CD4-positive, alpha-beta T cell treated with Interferon alpha-2 for 1 hour (primary cell): ENCODE data around the gene OR8D1.

Source experiments
- DNase-seq, 2 donors: peaks; one replicate each; pipeline ENCODE4 v3.0.0-alpha.2; 2020 to 2022

The OR8D1 gene

DNA sequence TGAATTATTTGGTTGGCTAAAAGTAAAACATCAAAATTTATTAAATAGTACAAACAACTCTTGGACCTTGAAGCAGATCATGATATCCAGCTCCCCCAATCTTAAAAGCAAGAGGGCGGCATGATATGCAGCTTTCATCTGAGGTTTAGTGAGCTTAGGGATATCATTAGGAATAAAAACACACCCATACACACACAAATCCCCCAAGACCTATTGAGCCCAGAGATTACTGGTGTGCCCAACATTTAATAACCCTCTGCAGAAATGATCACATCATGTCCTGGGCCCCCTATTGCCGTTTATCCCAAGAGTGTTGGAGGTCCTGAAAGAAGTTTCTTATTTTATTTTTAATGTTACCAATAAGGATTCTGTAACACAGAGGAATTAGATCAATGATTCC lies at the start of gene OR8D1:
TSS of gene OR8D1 (minus strand) at position 101 of the 400 bp plus-strand sequence. CDS start 3,183 bp downstream, outside the sequence.
- no peak for DNase-seq

DNA sequence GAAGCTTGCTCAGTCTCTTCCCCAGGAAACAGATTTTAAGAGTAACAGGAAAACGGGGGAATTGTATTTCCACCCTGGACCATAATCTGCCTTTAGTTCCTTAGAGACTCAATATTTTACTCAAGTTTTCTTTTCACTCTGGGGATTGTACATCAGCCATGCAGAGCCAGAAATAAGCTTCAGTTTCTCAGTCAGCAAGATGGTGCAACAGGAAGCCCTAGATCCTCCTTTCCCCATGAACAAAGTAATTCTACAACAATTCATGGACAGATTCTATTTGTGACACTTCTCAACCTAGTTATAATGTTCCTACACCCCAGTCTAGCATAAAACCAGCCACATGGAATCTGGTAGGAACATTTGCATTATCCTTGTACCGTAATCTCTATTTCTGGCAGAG lies 45.8 kb upstream of the OR8D1 start:
- no peak for DNase-seq

DNA sequence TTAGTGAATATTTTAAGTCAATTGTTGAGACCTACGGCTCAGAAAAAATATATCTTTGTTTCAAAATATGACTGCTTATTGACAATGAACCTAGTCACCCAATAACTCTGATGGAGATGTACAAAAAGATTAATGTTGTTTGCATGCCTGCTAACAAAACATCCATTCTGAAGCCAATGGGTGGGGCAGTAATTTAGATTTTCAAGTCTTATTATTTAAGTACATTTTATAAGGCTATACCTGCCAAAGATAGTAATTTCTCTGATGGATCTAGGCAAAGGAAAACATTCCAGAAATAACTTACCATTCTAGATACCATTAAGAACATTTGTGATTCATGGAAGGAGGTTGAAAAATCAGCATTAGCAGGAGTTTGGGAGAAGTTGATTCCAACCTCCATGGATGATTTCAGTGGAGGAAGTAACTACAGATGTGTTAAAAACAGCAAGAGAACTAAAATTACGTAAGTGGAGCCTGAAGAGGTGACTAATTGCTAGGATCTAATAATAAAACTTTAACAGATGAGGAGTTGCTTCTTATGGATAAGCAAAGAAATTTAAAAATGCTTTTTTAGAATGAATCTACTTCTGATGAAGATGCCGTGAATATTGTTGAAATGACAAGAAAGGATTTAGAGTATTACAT lies 32.7 kb upstream of the OR8D1 start:
- no peak for DNase-seq

DNA sequence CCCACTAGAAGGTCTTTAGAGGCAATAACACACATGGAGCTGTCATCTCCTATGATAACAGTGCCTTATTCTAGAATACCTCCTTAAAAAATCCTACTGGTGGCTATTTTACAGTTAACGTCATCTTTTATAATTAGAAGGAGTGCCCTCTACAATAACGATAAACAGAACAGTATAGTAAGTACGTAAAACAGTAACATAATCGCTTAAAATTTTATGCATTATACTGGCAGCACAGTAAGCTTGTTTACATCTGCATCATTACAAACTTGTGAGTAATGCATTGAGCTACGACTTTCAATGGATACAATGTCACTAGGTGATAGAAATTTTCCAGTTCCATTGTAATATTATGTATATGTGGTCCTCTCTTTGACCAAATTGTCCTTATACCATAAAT lies 30.6 kb upstream of the OR8D1 start:
- DNase-seq = no peak

DNA sequence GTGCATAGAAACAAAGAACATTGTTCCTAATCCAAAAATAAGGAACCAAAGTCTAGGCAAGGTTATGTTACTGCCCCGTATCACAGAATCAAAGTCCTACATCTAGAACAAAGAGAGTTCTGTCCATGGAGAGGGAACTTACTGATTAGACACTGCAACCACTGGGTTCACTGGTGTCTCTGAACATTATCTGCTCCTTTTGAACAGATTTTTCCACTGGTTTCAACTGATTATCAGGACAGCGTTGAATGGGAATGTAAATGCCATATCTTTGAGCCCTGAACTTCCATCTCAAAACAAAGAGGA lies 26.3 kb upstream of the OR8D1 start:
- no peak for DNase-seq

DNA sequence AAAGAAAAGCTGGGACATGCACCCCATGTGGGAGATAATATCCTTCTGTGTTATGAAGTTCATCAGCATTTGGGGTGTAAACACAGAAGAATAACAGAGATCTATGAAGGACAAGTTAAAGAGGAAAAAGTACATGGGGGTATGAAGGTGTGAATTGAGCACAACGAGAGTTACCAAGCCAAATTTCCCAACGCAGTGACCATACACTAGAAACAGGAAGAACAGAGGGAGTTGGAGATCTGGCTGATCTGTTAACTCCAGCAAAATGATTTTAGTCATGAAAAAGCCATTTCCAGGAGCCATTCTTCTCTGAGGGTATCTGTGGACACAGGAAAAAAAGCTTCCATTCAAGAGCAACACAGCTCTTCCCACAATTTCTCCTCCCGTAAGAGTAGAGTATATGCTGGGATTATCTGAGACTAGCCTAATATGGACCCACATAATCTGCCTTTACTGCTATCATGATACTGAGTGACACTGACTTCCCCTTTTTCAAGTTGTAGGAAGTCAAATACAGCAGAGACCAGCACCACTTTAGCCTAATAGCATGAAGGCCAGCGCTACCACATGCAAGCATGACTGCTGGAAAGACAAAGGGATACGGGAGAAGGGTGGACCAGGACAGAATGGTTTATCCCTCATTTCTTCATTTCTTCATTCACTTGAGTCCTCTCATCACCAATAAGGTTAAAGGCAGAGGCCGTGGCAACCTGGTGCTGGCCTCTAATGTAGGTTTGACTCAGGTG lies 25.8 kb upstream of the OR8D1 start:
- no peak for DNase-seq

DNA sequence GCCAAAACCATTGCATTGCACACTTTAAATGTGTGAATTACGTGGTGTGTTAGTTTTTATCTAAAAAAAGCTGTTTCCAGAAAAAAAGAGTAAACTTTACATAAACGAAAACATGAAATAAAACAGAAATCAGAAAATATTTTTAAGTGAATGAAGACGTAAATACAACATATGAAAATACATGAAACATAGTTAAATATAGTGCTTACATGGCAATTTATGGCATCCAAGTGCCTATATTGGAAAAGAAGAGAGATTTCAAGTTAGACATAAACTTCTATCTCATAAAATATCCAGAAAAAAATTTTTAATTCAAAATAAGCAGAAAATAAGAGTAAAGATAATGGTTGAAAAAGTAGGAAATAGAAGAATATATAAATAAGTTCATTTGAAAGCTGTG lies 18.1 kb upstream of the OR8D1 start:
- no peak for DNase-seq

DNA sequence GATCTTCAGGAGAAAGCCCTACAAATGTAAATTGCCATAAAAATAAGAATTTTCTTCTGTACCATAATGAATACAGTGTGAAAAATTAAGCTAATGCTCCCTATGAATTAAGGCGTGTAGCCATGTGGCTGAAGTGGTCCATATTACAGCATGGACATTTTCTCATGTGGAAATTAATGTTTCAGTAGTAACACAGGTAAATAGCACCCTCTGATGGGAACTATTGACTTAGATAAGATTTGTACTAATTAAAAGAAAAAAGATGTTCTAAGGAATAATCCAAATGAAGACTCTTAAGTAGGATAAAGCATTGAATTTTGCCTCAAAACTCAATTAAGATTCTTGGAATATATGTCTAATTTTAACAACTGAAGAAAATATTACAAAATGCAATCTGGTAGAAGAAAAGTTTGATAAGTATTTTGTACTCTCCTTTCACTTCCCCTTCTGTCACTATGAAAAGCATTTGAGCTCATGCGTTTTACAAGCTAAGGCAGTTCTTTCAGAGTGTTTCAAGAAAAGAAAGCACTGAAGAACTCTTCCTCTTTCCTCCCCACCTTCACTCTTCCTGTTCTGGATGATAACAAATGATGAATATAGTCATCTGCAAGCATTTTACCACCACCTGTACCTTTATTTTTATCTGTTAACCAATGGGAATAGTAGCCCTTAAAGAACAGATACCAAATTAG lies 16.2 kb upstream of the OR8D1 start:
- DNase-seq = no peak

DNA sequence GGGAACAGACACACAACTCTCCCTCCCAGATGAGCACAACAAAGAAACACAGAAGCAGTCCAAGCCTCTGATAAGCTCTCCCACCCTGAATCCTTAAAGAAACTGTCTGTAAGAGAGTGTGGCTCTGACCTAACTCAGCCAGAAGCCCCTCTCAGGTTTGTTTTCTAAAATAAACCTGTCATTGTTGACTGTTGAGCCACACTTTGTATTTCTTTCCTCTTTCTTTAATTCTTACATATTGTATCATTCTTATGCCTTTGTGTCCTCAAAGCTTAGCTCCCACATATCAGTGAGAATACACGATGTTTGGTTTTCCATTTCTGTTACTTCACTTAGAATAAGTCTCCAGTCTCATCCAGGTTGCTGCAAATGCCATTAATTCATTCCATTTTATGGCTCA lies 14.0 kb upstream of the OR8D1 start:
- no peak for DNase-seq

DNA sequence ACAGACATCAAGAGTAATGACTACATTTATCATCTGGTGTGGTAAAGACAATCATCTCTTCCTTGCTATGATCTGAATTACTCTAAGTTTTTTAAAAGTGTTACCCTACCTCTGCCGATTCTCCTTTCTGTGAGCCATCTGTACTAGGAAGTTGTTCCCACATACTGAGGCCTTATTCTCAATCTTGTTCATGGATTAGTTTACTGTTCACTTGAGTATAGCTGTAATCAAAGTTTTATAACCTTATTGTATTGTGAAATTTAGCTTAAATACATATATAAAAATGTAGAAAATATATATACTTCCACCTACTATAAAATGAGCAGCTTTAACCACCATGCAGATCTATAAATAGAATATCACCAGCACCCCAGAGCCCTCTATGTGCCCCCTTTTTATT lies 8.6 kb upstream of the OR8D1 start:
- DNase-seq = no peak

DNA sequence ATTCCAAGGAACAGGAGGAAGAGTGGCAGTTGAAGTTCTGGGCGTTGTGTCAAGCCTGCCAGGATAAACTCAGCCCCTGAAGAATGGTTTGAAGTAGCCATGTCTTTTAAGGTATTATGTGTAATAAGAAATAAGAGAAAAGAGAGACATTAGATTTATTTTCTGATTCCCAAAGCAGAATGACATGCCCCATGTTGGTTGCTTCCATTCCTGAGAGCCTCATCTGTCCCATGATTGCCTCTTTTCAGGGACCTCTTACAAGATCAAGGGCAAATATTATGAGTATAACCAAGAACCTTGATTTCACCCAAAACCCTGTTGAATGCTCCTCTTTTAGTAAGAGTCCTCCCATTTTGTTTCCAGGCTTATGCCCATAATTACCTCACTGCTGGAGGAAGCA lies 6.3 kb upstream of the OR8D1 start, which contains the start of gene OR8D2:
TSS of gene OR8D2 (minus strand) at position 101 of the 400 bp plus-strand sequence. CDS start at position 101, 0 bp downstream.
- no peak for DNase-seq

DNA sequence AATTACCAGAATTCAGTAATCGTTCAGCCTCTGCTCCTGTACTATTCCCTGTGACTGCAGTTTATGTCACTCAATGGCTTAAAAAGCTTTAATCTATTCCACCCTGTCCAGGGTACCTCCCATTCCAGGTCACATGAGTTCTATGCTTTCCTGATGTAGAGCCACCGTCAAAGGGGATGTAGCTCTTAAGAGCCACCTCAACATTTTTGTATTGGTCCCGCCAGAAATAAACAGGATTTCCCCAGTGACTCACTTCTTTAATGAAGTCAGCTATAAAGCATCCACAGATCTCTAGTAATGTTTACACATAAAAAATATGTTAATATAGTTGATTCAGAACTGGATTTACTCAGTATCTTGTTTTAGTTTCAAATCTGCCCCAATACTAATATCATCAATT lies 1.3 kb upstream of the OR8D1 start:
- no peak for DNase-seq

DNA sequence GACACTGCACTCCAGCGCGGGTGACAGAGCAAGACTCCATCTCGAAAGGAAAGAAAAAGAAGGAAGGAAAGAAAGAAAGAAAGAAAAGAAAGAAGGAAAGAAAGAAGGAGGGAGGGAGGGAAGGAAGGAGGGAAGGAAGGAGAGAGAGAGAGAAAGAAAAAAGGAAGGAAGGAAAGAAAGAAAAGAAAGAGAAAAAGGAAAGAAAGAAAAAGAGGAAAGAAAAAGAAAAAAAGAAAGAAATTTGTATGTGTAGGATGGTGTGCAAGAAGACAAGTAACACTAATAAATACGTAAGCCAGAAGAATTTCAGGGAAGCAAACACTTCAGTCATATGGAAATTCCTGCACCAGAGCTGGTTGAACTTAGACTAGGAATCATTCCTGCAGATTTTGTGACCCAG lies 618 bp downstream of the OR8D1 start:
- DNase-seq = no peak

DNA sequence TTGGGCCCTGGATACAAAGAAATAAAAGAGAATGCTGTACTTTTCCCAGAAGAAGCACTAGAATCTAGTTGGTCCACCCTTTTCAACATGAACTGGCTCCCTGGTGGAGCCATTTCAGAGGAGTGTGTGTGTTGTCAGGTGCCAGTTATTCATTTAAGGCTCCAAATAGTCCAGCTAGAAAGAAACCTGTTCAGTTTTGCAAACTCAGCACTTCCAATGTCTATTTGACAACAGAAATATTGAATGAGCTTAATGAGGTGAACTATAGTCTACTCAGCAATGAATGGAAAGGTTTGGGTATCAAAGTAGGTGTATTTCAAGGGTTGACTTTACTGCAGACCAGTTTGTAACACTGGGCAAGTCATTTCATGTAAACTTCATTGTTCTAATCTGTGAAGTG lies 2.1 kb downstream of the OR8D1 start:
- DNase-seq = no peak

DNA sequence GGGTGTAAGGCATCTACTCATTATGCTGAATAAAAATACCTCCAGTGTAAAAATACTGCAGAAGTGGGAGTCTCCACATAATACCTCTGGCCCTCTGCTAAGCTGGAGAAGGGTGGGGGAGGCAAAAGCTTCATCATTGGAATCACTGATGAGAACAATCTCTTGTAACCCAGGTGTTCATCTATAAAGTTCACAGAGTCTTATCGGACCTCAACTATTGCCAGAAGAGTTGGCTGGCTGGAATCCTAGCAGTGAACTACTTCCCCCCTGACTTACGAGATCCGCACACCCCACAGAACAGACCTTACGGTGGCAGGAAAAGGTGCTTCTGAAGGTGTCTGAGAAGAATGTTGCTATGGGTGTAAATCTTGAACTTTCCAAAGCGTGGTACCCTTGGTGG lies 2.5 kb downstream of the OR8D1 start:
- DNase-seq = no peak

DNA sequence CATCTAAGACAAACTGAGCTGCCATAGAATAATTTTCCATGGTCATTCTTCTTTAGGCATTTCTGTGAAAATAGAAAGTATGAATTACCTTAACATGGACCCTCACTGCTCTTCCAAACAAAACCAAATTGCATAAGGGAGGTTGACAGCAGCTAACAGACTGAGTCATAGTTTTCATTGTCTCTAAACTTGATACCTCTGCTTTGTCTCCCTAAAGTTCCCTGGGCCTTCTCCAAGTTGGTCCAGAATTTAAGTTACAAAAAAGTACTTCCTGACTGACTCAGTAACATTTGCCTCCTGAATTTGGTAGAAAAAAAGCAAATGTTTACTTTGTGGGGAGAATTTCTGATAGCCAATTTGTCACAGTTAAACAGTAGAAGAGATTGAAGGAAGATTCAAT lies 3.0 kb downstream of the OR8D1 start:
- no peak for DNase-seq

DNA sequence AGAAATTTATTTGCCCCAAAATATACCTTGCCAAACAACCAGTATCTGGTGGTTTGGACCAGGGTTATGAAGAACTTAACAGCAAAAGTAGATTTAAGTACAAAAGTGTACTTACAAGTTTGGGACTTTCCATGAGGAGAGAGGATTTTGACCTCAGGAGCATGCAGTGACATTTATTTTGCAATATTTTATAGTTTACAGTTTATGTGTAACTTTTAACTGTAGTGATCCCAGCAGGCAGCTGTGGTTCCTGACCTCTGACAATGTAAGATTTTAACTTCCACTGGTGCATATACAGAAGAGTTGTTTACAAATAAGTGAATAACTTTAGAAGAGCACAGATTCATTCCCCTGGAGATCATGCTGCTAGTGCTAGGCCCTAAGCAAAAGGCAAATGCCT lies 6.7 kb downstream of the OR8D1 start:
- DNase-seq = no peak

DNA sequence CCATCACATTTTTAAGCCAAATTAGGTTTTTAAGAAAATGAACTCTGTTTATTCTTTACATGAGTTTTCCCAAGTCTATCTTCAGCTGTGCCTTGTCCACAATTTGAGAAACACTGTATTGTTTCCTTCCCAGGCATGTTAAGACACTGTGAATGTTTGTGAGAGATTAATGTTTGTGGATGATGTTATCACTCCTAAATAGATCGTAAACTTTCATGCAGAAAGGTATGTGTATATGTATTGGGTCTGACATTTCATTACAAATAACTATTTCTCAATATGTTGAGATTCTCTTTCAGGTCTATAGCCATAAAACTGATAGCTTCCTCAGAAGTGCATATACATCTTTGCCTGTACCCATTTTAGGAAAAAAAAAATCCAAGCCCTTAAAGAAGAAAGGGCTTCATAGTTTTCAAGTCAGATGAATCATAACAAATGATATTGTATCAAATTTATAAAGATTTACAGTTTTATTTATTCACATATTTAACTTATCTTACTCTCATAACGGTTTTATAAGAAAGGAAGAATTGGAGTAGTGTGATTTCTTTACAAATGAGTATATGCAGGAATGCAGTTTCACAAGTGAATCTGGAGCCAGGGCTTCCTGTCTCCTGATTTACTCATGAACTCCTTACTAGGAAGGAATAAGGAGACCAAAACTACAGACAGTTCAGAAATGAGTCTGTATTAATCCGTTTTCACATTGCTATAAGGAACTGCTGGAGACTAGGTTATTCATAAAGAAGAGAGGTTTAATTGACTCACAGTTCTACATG lies 11.2 kb downstream of the OR8D1 start:
- DNase-seq = no peak

DNA sequence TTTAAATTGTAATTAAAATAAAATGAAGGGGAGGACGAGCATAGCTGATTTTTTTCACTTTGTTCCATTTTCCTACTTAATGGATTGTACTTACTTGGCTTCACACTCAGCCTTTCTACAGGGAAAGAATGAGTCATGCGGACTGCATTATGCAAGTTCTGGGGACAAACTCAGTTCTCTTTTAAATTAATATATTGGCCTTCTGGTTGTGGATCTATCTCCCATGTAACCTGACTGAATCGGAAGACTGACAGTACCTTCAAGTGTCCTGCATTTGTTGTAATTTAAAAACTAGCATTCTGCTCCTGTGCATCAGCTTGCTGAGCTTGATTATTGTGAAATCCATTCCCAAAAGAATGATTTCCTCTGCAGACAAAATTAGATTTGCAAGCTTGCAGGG lies 12.2 kb downstream of the OR8D1 start:
- DNase-seq = no peak

DNA sequence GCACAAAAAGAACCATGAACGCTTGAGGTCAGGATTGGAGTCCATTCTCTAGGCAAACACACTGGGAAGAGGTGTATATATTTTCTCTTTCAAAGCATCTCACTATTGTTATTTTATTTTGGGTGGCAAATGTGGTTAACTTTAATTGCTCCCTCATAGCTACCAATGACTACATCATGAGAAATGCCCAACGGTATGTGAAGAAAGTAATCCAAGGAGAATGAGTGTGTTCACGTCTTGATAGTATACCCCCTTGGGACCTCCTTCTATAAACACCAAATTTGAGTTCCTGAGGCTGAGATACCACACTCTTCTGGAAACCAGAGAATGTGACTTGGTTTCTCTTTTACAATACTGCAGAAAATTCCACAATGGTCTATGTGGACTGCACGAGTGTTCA lies 15.8 kb downstream of the OR8D1 start:
- no peak for DNase-seq

DNA sequence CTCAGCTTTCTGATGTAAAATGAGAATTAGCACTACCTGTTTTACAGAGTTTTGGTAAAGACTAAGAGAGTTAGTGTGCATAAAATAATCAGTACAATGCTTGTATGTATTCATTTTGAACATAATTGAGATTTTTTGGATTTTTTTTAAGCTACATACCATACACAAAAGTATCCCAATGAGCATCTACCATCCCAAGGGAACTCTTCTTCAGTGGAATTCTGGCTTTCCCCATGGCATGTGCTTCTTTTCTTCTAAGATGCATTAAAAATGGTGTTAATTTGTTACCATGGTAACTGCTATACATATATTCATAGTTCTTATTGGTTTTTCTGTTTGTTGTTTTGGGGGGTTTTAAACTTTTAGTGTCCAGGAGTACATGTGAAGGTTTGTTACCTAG lies 17.7 kb downstream of the OR8D1 start:
- no peak for DNase-seq

DNA sequence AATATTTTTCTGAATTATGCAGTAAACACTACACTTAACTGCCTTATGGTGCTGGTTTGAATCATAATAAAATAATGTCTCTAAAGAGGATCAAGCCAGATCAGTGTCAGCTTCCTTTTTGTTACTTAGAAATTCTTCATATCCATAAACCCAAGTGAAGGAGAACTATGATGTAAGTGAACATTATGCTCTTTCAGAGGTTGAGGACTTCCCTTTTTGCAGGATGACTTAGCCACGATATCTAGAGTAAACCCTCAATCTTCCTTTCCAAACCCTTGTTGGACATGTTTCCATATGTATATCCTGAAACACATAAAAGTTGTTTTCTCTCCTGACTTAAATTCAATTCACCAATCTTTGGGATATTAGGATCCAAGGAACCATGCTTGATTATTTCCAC lies 19.1 kb downstream of the OR8D1 start:
- no peak for DNase-seq

DNA sequence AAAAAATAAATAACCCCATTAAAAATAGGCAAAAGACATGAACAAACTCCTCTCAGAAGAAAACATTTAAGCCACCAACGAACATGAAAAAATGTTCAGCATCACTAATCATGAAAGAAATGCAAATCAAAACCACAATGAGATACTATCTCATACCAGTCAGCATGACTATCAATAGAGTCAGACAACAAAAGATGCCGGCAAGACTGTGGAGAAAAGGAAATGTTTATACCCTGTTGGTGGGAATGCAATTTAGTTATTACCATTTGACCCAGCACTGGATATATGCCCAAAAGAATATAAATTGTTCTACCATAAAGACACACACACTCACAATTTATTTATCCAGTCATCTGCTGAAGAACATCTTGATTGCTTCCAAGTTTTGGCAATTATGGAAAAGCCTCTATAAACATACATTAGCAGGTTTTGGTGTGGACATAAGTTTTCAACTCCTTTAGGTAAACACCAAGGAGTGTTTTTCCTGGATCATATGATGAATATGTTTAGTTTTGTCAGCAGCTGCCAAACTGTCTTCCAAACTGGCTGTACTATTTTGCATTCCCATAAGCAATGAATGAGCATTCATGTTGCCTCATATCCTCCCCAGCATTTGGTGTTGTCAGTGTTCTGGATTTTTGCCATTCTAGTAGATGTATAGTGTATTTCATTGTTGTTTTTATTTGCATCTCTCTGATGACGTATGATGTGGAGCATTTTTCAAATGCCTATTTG lies 28.0 kb downstream of the OR8D1 start:
- no peak for DNase-seq
